Testis (tissue), 2 donors: Measurements from ENCODE around the gene CCDC57.
"Not testable (repeated sequence)": the region's sequence is repeated elsewhere in the genome, so short reads cannot be mapped to it uniquely, and the experiment has no call there.

Source experiments
- POLR2A ChIP-seq: fragments of 450-650 bp; IDR thresholded peaks from one replicate; pipeline ENCODE4 v1.6.1; 2017; ENCODE audit warnings: antibody characterized with exemption, mild to moderate bottlenecking, moderate library complexity
- TF ChIP-seq, protein P1 (sequence below), 3 experiments: fragments of 450-650 bp in 2 of 3; fragments of 200-600 bp in 1 of 3; sonication (generic) in 1 of 3; IDR thresholded peaks; one replicate each; pipeline ENCODE4 v1.5.1; 2016 to 2019; ENCODE audit warnings: antibody characterized with exemption in 3 of 3, mild to moderate bottlenecking in 2 of 3, moderate library complexity in 1 of 3

DNA sequence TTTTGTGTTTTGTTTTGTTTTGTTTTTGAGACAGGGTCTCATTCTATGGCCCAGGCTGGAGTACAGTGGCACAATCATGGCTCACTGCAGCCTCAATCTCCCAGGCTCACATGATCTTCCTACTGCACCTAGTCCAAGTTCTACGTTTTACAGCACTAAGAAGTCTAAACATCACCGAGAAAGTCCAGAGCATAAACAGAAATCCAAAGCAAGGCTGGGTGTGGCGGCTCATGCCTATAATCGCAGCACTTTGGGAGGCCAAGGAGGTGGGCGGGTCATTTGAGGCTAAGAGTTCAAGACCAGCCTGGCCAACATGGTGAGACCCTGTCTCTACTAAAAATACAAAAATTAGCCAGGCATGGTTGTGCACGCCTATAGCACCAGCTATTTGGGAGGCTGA lies 19.6 kb downstream of the CCDC57 start:
- not testable (repeated sequence) for TF ChIP-seq POLR2A
- TF ChIP-seq, protein P1, sequence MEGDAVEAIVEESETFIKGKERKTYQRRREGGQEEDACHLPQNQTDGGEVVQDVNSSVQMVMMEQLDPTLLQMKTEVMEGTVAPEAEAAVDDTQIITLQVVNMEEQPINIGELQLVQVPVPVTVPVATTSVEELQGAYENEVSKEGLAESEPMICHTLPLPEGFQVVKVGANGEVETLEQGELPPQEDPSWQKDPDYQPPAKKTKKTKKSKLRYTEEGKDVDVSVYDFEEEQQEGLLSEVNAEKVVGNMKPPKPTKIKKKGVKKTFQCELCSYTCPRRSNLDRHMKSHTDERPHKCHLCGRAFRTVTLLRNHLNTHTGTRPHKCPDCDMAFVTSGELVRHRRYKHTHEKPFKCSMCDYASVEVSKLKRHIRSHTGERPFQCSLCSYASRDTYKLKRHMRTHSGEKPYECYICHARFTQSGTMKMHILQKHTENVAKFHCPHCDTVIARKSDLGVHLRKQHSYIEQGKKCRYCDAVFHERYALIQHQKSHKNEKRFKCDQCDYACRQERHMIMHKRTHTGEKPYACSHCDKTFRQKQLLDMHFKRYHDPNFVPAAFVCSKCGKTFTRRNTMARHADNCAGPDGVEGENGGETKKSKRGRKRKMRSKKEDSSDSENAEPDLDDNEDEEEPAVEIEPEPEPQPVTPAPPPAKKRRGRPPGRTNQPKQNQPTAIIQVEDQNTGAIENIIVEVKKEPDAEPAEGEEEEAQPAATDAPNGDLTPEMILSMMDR (IDR thresholded peaks at IDR 0.05) = not testable (repeated sequence)
